HCT116 (cell line): ENCODE data around the gene DHRS4.
"Not testable (repeated sequence)": the region's sequence is repeated elsewhere in the genome, so short reads cannot be mapped to it uniquely, and the experiment has no call there.

Experiments
- CTCF ChIP-seq, 3 experiments: fragments of 200-600 bp in 1 of 3; sonication (generic) in 1 of 3; IDR thresholded peaks in 2 of 3; conservative IDR thresholded peaks in 1 of 3; 2 replicates each; pipeline ENCODE4 v1.5.1; 2012 to 2017; ENCODE audit warnings: low read depth in 2 of 3, low read length in 2 of 3, antibody characterized with exemption in 1 of 3, borderline replicate concordance in 1 of 3, control low read depth in 1 of 3, mild to moderate bottlenecking in 1 of 3, mixed read lengths in 1 of 3, mixed run types in 1 of 3, moderate library complexity in 1 of 3; ENCODE audit not compliant: insufficient read depth in 1 of 3
- POLR2A ChIP-seq: IDR thresholded peaks from 2 replicates; pipeline ENCODE4 v1.7.0; 2011; ENCODE audit warnings: borderline replicate concordance; ENCODE audit not compliant: insufficient read depth, insufficient read length; ENCODE audit errors: extremely low read depth
- POLR2AphosphoS5 ChIP-seq: IDR thresholded peaks from 2 replicates; pipeline ENCODE4 v1.6.1; 2011; ENCODE audit warnings: mild to moderate bottlenecking, low read depth, low read length, moderate library complexity
- RAD21 ChIP-seq: IDR thresholded peaks from 2 replicates; pipeline ENCODE4 v1.6.1; 2012; ENCODE audit warnings: low read depth, mild to moderate bottlenecking
- YY1 ChIP-seq: IDR thresholded peaks from 2 replicates; pipeline ENCODE4 v1.6.1; 2011; ENCODE audit warnings: low read length, low read depth, moderate library complexity, mild to moderate bottlenecking; ENCODE audit not compliant: insufficient replicate concordance; ENCODE audit errors: extremely low read depth
- ZFX ChIP-seq: fragments of 450-650 bp; IDR thresholded peaks from 2 replicates; pipeline ENCODE4 v1.6.1; 2017

GRCh38 chr14:23954279-23954614, 677 bp downstream of the DHRS4 start:
- not testable (repeated sequence) for TF ChIP-seq POLR2A; YY1; CTCF (IDR thresholded peaks at IDR 0.05 in 2 of 3, conservative IDR thresholded peaks at IDR 0.05 in 1 of 3; ENCODE audit: borderline replicate concordance in 1 of 3, insufficient read depth in 1 of 3, low read depth in 2 of 3, low read length in 2 of 3); POLR2AphosphoS5; RAD21; ZFX
